ENCODE measurements around the gene ZSWIM2.

Gene ZSWIM2

DNA sequence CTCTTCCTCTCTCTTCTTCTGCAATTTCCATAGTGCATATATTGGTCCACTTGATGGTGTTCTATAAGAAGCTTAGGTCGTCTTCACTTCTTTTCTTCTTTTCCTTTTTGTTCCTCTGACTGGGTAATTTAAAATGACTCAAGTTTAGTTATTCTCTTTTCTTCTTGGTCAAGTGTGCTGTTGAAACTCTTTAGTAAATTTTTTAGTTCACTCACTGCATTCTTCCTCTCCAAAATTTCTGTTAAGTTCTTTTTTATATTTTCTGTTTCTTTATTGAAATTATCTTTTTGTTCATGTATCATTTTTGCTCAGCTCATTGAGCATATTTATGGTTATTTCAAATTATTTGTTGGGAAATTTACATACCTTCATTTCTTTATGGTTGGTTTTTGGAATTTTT is 32.7 kb upstream of the ZSWIM2 start:
- H3K36me3 ChIP-seq (ENCODE audit: control insufficient read depth, insufficient read depth, low read length): no peaks in the 10 kb centered on the region
- H3K9ac ChIP-seq (ENCODE audit: low read depth, low read length): no peak overlapping the region
- H3K4me1 ChIP-seq (ENCODE audit: control insufficient read depth, insufficient read depth, low read length): no peaks in the 10 kb centered on the region
- H3K4me3 ChIP-seq (ENCODE audit: low read depth, low read length): no peak overlapping the region
- no peaks in the 10 kb centered on the region for H3K9me3 ChIP-seq (ENCODE audit: control insufficient read depth, insufficient read depth, low read length)
- no peaks in the 10 kb centered on the region for H3K27me3 ChIP-seq (ENCODE audit: control insufficient read depth, insufficient read depth, low read length)

DNA sequence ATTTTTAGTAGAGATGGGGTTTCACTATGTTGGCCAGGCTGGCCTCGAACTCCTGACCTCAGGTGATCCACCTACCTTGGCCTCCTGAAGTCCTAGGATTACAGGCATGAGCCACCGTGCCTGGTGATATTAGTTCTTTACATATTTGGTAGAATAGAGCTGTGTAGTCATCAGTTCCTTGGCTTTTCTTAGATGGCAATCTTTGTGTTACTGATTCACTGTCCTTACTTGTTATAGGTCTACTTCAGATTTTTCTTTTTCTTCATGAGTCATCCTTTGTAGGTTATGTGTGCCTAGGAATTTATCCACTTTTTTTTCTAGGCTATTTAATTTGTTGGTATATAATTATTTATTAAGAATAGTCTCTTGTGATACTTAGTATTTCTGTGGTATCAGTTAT is 30.3 kb upstream of the ZSWIM2 start:
- H3K27me3 ChIP-seq (ENCODE audit: control insufficient read depth, insufficient read depth, low read length): no peaks in the 10 kb centered on the region
- no peaks in the 10 kb centered on the region for H3K9me3 ChIP-seq (ENCODE audit: control insufficient read depth, insufficient read depth, low read length)
- H3K9ac ChIP-seq (ENCODE audit: low read depth, low read length): no peak overlapping the region
- H3K4me1 ChIP-seq (ENCODE audit: control insufficient read depth, insufficient read depth, low read length): no peaks in the 10 kb centered on the region
- no peak overlapping the region for H3K4me3 ChIP-seq (ENCODE audit: low read depth, low read length)
- no peaks in the 10 kb centered on the region for H3K36me3 ChIP-seq (ENCODE audit: control insufficient read depth, insufficient read depth, low read length)

GRCh38 chr2:186874713-186875112 is 25.7 kb upstream of the ZSWIM2 start:
- H3K4me1 ChIP-seq (ENCODE audit: control insufficient read depth, insufficient read depth, low read length): no peaks in the 10 kb centered on the region
- no peak overlapping the region for H3K4me3 ChIP-seq (ENCODE audit: low read depth, low read length)
- H3K9ac ChIP-seq (ENCODE audit: low read depth, low read length): no peak overlapping the region
- H3K27me3 ChIP-seq (ENCODE audit: control insufficient read depth, insufficient read depth, low read length): no peaks in the 10 kb centered on the region
- no peaks in the 10 kb centered on the region for H3K9me3 ChIP-seq (ENCODE audit: control insufficient read depth, insufficient read depth, low read length)
- H3K36me3 ChIP-seq (ENCODE audit: control insufficient read depth, insufficient read depth, low read length): no peaks in the 10 kb centered on the region

GRCh38 chr2:186871881-186872280 is 22.9 kb upstream of the ZSWIM2 start:
- H3K27me3 ChIP-seq (ENCODE audit: control insufficient read depth, insufficient read depth, low read length): no peaks in the 10 kb centered on the region
- no peak overlapping the region for H3K4me3 ChIP-seq (ENCODE audit: low read depth, low read length)
- no peak overlapping the region for H3K9ac ChIP-seq (ENCODE audit: low read depth, low read length)
- no peaks in the 10 kb centered on the region for H3K9me3 ChIP-seq (ENCODE audit: control insufficient read depth, insufficient read depth, low read length)
- H3K36me3 ChIP-seq (ENCODE audit: control insufficient read depth, insufficient read depth, low read length): no peaks in the 10 kb centered on the region
- no peaks in the 10 kb centered on the region for H3K4me1 ChIP-seq (ENCODE audit: control insufficient read depth, insufficient read depth, low read length)

- H3K4me1 ChIP-seq (ENCODE audit: control insufficient read depth, insufficient read depth, low read length): no peaks in the 10 kb centered on the region
- no peaks in the 10 kb centered on the region for H3K27me3 ChIP-seq (ENCODE audit: control insufficient read depth, insufficient read depth, low read length)
- no peaks in the 10 kb centered on the region for H3K36me3 ChIP-seq (ENCODE audit: control insufficient read depth, insufficient read depth, low read length)
- no peak overlapping the region for H3K4me3 ChIP-seq (ENCODE audit: low read depth, low read length)
- no peaks in the 10 kb centered on the region for H3K9me3 ChIP-seq (ENCODE audit: control insufficient read depth, insufficient read depth, low read length)
- no peak overlapping the region for H3K9ac ChIP-seq (ENCODE audit: low read depth, low read length)
Observed at GRCh38 chr2:186868344-186868743, 19.4 kb upstream of the ZSWIM2 start.

- H3K4me3 ChIP-seq (ENCODE audit: low read depth, low read length): no peak overlapping the region
- no peaks in the 10 kb centered on the region for H3K27me3 ChIP-seq (ENCODE audit: control insufficient read depth, insufficient read depth, low read length)
- H3K36me3 ChIP-seq (ENCODE audit: control insufficient read depth, insufficient read depth, low read length): no peaks in the 10 kb centered on the region
- no peaks in the 10 kb centered on the region for H3K9me3 ChIP-seq (ENCODE audit: control insufficient read depth, insufficient read depth, low read length)
- no peak overlapping the region for H3K9ac ChIP-seq (ENCODE audit: low read depth, low read length)
- H3K4me1 ChIP-seq (ENCODE audit: control insufficient read depth, insufficient read depth, low read length): no peaks in the 10 kb centered on the region
Observed at GRCh38 chr2:186862869-186863709, 14.1 kb upstream of the ZSWIM2 start.

- H3K9me3 ChIP-seq (ENCODE audit: control insufficient read depth, insufficient read depth, low read length): no peaks in the 10 kb centered on the region
- no peaks in the 10 kb centered on the region for H3K36me3 ChIP-seq (ENCODE audit: control insufficient read depth, insufficient read depth, low read length)
- H3K4me3 ChIP-seq (ENCODE audit: low read depth, low read length): no peak overlapping the region
- H3K4me1 ChIP-seq (ENCODE audit: control insufficient read depth, insufficient read depth, low read length): no peaks in the 10 kb centered on the region
- peaks cover under 1% of the 10 kb centered on the region for H3K27me3 ChIP-seq (ENCODE audit: control insufficient read depth, insufficient read depth, low read length)
- no peak overlapping the region for H3K9ac ChIP-seq (ENCODE audit: low read depth, low read length)
Observed at GRCh38 chr2:186855216-186855615, 6.2 kb upstream of the ZSWIM2 start.

DNA sequence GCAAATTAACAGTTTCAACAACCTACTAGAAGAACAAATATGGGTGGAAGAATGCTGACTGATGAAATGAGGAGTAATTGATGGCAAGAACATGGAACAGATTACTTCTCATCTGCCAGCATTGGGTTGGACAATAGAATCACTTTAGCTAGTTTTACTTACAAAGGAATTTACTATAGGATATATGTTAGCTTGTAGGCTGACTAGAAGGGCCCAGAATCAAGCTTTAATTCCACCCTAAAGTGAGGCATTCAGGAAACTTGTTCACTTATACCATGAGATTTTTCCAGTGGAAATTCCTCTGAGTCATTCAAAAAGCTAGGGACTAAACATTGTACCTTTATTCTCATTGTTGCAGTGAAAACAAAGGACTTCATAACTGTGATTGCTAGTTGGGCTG is 5.0 kb upstream of the ZSWIM2 start:
- Histone ChIP-seq H3K36me3 (ENCODE audit: control insufficient read depth, insufficient read depth, low read length) (no peaks in the 10 kb centered on the region), H3K27me3 (ENCODE audit: control insufficient read depth, insufficient read depth, low read length) (peaks cover 9% of the 10 kb centered on the region), H3K4me1 (ENCODE audit: control insufficient read depth, insufficient read depth, low read length) (no peaks in the 10 kb centered on the region), H3K4me3 (ENCODE audit: low read depth, low read length) (no peak overlapping the region), H3K9me3 (ENCODE audit: control insufficient read depth, insufficient read depth, low read length) (no peaks in the 10 kb centered on the region), H3K9ac (ENCODE audit: low read depth, low read length) (no peak overlapping the region)

DNA sequence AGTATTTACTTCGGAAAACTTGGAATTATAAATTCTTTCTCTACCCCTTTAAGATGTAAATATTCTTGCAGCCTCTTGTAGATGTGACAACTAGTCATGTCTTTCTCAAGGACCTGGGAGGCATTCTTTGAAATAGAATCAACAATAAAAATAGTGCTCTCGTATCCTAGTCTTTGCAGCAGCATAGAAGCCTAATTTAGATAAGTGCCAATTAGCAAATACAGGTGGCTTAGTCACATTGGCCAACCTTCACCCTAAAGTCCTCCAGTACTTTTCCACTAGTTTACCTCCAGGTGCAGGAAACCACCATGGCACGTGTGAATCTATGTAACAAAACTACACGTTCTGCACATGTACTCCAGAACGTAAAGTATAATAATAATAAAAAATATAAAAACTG is 3.5 kb upstream of the ZSWIM2 start:
- no peaks in the 10 kb centered on the region for H3K4me1 ChIP-seq (ENCODE audit: control insufficient read depth, insufficient read depth, low read length)
- peaks cover 9% of the 10 kb centered on the region for H3K27me3 ChIP-seq (ENCODE audit: control insufficient read depth, insufficient read depth, low read length)
- H3K9me3 ChIP-seq (ENCODE audit: control insufficient read depth, insufficient read depth, low read length): no peaks in the 10 kb centered on the region
- H3K36me3 ChIP-seq (ENCODE audit: control insufficient read depth, insufficient read depth, low read length): no peaks in the 10 kb centered on the region
- H3K4me3 ChIP-seq (ENCODE audit: low read depth, low read length): no peak overlapping the region
- no peak overlapping the region for H3K9ac ChIP-seq (ENCODE audit: low read depth, low read length)

GRCh38 chr2:186842373-186842772 is 6.6 kb downstream of the ZSWIM2 start:
- no peaks in the 10 kb centered on the region for H3K27me3 ChIP-seq (ENCODE audit: control insufficient read depth, insufficient read depth, low read length)
- H3K4me1 ChIP-seq (ENCODE audit: control insufficient read depth, insufficient read depth, low read length): no peaks in the 10 kb centered on the region
- no peaks in the 10 kb centered on the region for H3K9me3 ChIP-seq (ENCODE audit: control insufficient read depth, insufficient read depth, low read length)
- H3K36me3 ChIP-seq (ENCODE audit: control insufficient read depth, insufficient read depth, low read length): no peaks in the 10 kb centered on the region
- H3K4me3 ChIP-seq (ENCODE audit: low read depth, low read length): no peak overlapping the region
- H3K9ac ChIP-seq (ENCODE audit: low read depth, low read length): no peak overlapping the region

DNA sequence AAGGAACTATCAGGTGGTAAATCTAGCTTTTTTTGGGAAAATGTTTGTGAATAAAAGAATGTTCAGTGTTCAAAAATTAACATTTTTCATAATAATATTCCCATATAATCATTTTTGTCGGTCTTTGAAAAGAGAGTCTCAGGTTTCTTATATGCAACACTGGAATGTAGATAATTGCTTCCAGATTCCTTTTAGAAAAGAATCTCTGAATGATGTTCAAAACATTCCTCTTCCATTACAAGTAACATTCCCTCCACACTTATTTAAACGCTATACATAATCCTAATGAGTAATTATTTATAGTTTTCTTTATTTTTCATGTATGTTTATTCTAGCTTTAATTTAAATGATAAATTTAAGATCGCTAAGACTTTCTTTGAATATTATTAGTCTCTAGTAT is 7.0 kb downstream of the ZSWIM2 start:
- H3K36me3 ChIP-seq (ENCODE audit: control insufficient read depth, insufficient read depth, low read length): no peaks in the 10 kb centered on the region
- no peaks in the 10 kb centered on the region for H3K4me1 ChIP-seq (ENCODE audit: control insufficient read depth, insufficient read depth, low read length)
- H3K9ac ChIP-seq (ENCODE audit: low read depth, low read length): no peak overlapping the region
- no peaks in the 10 kb centered on the region for H3K27me3 ChIP-seq (ENCODE audit: control insufficient read depth, insufficient read depth, low read length)
- H3K4me3 ChIP-seq (ENCODE audit: low read depth, low read length): no peak overlapping the region
- H3K9me3 ChIP-seq (ENCODE audit: control insufficient read depth, insufficient read depth, low read length): no peaks in the 10 kb centered on the region

GRCh38 chr2:186835628-186836027 is 13.3 kb downstream of the ZSWIM2 start:
- Histone ChIP-seq H3K9me3 (ENCODE audit: control insufficient read depth, insufficient read depth, low read length) (no peaks in the 10 kb centered on the region), H3K27me3 (ENCODE audit: control insufficient read depth, insufficient read depth, low read length) (no peaks in the 10 kb centered on the region), H3K4me3 (ENCODE audit: low read depth, low read length) (no peak overlapping the region), H3K9ac (ENCODE audit: low read depth, low read length) (no peak overlapping the region), H3K36me3 (ENCODE audit: control insufficient read depth, insufficient read depth, low read length) (no peaks in the 10 kb centered on the region), H3K4me1 (ENCODE audit: control insufficient read depth, insufficient read depth, low read length) (no peaks in the 10 kb centered on the region)

Data from iPS-15b (cell line).